LHCN-M2 (cell line): ENCODE results near the gene RAD1. TPM values are rescaled to one million over a fixed set of nuclear protein-coding genes. Genes with fewer than 3 reads are reported as not detected.

Experiments used
- DNase-seq: peaks from one replicate; pipeline ENCODE4 v3.0.0-alpha.2; 2012; ENCODE audit warnings: low read depth
- total RNA-seq: library from RNA; depleted of rRNA; stranded (reverse); fragments of >200 nt; gene quantifications from 2 replicates; pipeline ENCODE4 v1.2.3, GENCODE V29; 2014

RAD1 gene
- total RNA-seq, 1 experiment from 2014 or later = 30.2 TPM

DNA sequence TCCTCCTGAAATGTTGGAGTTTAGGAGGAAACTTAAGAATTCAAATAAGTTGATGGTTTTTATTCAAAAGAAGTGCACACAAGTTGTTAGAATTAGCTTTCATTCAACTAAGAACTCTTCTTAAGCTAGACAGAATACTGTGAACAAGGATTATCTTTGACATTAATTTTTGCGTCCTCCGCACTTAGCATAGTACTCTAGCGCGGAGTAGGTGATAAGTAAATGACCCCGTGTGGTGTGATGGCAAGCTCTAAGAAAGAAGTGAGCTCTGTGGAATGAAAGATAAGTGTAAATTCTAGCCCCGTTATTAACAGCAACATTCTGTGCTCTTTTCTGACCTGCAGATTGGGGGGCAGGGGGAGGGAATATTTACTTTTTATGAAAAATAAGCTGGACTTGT is 1.2 kb upstream of the RAD1 start:
- no peak for DNase-seq

DNA sequence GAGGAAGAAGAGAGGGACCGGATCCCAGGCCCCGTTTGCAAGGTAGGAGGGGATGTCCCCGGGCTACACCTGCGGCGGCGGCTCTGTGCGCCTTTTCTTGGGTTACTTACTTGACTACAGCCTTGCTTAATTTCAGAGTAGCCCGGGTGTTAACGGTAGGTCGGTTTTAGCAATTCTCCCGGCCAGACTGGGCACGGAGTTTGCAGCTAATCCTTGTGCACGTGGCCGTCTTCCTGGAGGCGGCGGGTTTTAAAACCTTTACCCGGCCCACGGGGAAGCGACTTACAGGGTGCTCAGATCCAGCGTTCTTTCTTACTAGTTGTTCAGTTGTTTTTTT is 520 bp upstream of the RAD1 start:
- DNase-seq = no peak

DNA sequence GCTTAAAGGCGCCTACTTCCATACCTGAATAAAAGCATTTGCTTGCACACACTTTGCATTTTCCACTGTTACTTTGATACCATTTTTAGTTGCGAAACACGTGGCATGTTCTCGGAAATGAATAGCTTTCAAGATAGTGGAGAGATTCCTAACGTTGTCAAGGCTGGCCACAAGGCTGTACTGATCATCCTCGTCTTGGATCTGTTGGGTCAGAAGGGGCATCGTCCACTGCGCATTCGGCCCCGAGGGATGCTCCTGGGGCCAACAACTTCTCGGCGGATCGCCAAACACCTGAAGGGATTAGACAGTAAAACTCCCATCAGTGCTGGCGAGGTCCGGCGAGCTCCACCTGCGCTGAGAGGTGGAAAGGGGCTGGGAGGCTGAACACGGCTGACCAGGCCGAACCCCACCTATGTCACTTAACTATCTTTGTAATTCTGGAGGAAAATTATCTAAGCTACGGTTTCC is 599 bp downstream of the RAD1 start:
- DNase-seq = peak; percentile 25

DNA sequence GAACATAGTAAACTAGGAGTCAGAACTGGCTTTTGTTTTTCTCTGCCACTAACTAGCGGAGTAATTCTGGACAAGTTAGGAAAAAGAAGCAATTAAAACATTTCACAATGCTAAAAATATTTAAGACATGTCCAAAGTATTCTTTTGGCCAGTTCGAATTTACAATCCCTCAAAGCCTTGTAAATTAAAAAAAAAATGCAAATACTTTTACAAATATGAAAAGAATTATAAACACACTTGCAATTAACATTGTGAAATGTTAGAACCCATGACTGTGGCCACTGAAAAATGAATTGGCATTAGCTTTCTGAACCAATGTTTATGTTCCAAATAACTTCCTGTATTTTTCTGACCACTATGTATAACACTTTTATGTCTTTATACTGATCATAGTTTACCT is 2.2 kb downstream of the RAD1 start:
- DNase-seq = no peak

GRCh38 chr5:34905564-34905963 is 9.7 kb downstream of the RAD1 start:
- peak; percentile 11 for DNase-seq

GRCh38 chr5:34903260-34903659 is 12.0 kb downstream of the RAD1 start:
- DNase-seq = no peak

- no peak for DNase-seq
These were observed 14.7 kb downstream of the RAD1 start for GRCh38 chr5:34900652-34901051.

GRCh38 chr5:34899066-34899465 is 16.2 kb downstream of the RAD1 start:
- DNase-seq = no peak

DNA sequence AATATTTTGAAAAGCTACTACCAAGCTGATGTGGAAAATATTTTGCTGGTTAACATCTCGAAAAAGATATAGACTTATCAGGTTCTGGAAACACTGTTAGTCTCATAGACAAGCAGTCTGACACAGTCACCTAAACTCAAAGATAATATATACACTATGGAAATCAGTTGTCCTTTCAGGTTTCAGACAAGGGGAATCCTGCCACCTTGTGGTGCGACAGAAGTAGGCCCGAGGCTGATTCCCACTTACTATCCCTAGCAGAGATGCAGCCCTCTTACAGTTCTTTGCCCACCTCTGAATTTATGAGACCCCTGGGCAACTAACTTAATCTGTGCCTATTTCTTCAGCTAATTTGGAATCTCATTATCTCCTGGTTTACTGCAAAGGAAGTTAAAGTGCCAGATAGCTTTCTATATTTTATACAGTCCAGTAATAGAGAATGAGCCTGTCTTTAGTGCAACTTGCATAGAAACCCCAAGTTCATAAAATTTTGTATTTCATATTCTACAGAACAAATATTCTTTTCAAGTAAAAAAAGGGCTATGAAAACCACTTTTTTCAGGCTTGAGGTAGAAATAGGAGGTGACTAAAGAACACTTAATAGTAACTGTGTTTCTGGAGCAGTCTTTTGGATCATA is 16.9 kb downstream of the RAD1 start:
- DNase-seq = peak; percentile 48

DNA sequence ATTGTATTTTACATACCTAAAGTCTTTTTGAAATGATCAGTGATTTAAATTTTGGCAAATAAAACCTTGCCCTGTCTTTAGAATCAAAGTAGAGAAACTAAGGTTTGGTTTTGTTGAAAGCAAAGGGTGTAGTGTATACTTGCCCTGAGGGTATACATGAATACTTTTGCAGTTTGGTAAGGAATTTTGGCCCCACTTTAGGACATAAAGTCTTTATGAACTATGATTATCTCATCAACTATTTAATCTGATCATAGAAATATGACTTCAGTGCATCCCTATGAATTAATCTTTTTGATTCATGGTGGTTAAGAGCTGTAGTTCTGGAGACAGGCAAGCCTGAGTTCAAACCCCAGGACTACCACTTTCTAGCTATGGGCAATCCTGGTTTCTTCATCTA is 17.7 kb downstream of the RAD1 start:
- no peak for DNase-seq

- DNase-seq = no peak
These were observed 19.5 kb downstream of the RAD1 start for GRCh38 chr5:34895641-34896419.

DNA sequence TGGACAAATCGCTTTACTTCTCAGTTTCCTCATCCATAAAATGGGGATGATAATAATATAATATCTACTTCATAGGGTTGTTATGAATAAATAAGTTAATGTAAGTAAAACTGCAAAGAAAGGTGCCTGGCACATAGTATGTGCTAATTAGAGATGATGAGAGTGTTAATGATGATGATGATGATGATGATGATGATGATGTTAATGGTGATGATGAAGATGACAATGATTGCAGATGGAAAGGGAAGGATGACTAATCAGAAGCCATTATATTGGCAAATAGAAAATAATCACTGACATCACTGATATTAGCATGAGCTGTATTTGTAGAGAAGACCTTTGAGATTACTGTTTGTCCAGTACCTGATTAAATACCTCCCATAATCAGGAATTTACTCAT is 20.6 kb downstream of the RAD1 start:
- no peak for DNase-seq

GRCh38 chr5:34892414-34892813 is 22.9 kb downstream of the RAD1 start:
- no peak for DNase-seq

DNA sequence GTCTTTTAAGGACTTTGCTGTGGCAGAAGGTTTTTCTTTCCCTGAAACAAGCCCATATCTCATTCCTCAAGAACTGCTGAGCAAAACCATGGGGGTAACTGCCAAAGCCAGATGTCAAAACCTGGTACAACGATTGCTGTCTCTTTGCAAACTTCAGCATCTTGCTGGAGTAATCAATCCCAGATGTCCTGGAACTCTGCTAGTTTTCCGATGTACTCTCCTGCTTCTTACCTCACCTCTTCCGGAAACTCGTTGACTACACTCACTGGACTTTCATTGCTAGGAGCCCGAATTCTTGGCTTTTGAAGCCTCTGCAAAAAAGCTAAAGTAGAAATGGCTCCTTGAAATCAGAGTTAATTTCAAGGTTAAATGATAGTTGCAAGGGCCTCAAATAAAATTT is 23.3 kb downstream of the RAD1 start:
- DNase-seq = no peak

GRCh38 chr5:34889394-34889793 is 25.9 kb downstream of the RAD1 start:
- DNase-seq = no peak

GRCh38 chr5:34886392-34887119 is 28.7 kb downstream of the RAD1 start:
- no peak for DNase-seq

- DNase-seq = no peak
These were observed 34.1 kb downstream of the RAD1 start for GRCh38 chr5:34881246-34881645.

DNA sequence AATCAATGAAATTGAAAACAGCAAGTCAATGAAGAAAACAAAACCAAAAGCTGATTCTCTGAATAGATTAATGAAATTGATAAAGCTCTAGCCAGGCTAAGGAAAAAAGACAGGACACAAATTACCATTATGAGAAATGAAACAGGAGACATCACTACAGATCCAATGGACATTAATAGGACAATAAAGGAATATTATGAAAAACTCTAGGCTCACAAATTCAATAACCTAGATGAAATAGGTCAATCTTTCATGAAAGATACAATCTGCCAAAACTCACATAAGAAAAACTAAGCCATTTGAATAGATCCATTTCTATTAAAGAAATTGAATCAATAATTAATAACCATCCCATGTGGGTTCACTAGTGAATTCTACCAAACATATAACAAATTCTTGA is 39.0 kb downstream of the RAD1 start:
- DNase-seq = no peak

DNA sequence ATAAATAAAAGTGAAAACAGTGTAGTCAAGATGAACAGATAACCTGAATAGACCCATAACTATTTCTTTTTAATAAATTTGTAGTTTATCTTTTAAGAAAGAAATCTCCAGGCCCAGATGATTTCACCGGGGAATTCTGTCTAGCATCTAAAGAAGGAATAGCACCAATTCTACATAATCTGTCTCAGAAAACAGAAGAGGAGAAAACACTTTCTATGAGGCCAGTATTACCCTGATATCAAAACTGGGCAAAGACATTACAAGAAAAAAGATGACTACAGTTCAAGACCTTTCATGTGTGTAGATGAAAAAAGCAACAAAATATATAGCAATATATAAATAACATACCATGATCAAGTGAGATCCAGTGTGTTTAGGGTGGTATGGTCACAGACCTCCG is 44.9 kb downstream of the RAD1 start:
- DNase-seq = no peak

DNA sequence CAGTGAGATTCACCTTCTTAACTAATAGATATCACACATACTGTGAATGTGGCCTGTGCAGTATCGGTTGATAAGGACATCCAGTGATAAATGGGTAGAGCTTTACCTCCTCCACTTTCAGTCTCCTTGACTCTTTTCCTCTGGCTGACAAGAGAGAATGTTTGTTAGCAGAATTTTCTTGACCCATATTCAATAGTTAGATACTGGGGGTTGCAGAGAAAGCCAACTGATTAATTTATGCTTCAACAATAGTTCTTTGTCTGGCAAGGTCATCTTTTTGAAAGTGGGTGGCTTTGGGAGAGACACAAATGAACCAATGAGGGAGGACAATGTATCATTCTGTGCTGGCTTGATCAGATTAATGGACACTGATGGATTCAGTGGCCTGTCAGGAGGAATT is 46.0 kb downstream of the RAD1 start:
- DNase-seq = no peak

DNA sequence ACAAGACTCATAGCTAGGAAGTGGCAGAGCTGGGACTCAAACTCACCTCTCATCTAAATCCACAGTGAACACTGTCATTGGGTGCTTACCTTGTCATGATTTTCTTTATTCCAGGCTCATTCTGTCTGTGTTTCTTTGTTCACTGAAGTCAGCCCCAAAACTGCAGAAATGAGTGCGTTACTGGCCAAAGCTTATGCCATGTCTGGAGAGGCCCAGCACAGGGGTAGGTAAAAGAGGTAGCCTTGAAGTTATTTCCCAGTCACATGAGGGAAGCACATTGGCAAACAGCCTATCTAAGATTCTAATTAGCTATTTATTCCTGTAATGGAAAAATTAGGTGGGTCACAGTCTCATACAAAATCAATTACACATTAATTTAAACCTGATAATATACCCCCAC is 46.5 kb downstream of the RAD1 start:
- DNase-seq = no peak

GRCh38 chr5:34867660-34868059 is 47.6 kb downstream of the RAD1 start:
- DNase-seq = no peak

GRCh38 chr5:34866989-34867471 is 48.3 kb downstream of the RAD1 start:
- no peak for DNase-seq
